Activated naive CD4-positive, alpha-beta T cell treated with anti-CD3 and anti-CD28 coated beads for 36 hours (primary cell): ENCODE results near the gene GMCL1. TPM values are rescaled to one million over a fixed set of nuclear protein-coding genes. Genes with fewer than 3 reads are reported as not detected.
A peak's percentile ranks its signal among the peaks of the same experiment; 100 is the strongest.

Source experiments
- CTCF ChIA-PET: fragments of 350-600 bp; sonication (Branson Sonifier 250); formaldehyde crosslinking; loops from one replicate; lab custom pipeline; 2021; ENCODE audit warnings: antibody characterized with exemption; lab: Charles Lee
- DNase-seq: peaks from one replicate; pipeline ENCODE4 v3.0.0-alpha.2; 2020
- H3K27ac Mint-ChIP-seq: one replicate; pipeline ENCODE4 v1.8.0; 2021; ENCODE audit warnings: mild to moderate bottlenecking, mixed read lengths
- H3K27me3 Mint-ChIP-seq: one replicate; pipeline ENCODE4 v1.8.0; 2021; ENCODE audit warnings: low read depth, mixed read lengths
- H3K36me3 Mint-ChIP-seq: one replicate; pipeline ENCODE4 v1.8.0; 2021; ENCODE audit warnings: low read depth, mixed read lengths
- H3K4me1 Mint-ChIP-seq: one replicate; pipeline ENCODE4 v1.8.0; 2021; ENCODE audit warnings: low read depth, mixed read lengths
- H3K4me3 Mint-ChIP-seq: one replicate; pipeline ENCODE4 v1.8.0; 2021; ENCODE audit warnings: mild to moderate bottlenecking, moderate library complexity, mixed read lengths
- H3K9me3 Mint-ChIP-seq: one replicate; pipeline ENCODE4 v1.8.0; 2021; ENCODE audit warnings: mixed read lengths
- intact Hi-C: fragments of 100-400 bp; cut with micrococcal nuclease; formaldehyde crosslinking; loops from one replicate; pipeline ENCODE4 v1.15.1; 2023
- total RNA-seq, 2 experiments: library from RNA; stranded (reverse); gene quantifications; one replicate each; pipeline ENCODE4 v1.2.3, GENCODE V29; 2021

Gene GMCL1, protein sequence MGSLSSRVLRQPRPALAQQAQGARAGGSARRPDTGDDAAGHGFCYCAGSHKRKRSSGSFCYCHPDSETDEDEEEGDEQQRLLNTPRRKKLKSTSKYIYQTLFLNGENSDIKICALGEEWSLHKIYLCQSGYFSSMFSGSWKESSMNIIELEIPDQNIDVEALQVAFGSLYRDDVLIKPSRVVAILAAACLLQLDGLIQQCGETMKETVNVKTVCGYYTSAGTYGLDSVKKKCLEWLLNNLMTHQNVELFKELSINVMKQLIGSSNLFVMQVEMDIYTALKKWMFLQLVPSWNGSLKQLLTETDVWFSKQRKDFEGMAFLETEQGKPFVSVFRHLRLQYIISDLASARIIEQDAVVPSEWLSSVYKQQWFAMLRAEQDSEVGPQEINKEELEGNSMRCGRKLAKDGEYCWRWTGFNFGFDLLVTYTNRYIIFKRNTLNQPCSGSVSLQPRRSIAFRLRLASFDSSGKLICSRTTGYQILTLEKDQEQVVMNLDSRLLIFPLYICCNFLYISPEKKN
- 10 to 100 TPM; 15.9 to 19.4 TPM for total RNA-seq

DNA sequence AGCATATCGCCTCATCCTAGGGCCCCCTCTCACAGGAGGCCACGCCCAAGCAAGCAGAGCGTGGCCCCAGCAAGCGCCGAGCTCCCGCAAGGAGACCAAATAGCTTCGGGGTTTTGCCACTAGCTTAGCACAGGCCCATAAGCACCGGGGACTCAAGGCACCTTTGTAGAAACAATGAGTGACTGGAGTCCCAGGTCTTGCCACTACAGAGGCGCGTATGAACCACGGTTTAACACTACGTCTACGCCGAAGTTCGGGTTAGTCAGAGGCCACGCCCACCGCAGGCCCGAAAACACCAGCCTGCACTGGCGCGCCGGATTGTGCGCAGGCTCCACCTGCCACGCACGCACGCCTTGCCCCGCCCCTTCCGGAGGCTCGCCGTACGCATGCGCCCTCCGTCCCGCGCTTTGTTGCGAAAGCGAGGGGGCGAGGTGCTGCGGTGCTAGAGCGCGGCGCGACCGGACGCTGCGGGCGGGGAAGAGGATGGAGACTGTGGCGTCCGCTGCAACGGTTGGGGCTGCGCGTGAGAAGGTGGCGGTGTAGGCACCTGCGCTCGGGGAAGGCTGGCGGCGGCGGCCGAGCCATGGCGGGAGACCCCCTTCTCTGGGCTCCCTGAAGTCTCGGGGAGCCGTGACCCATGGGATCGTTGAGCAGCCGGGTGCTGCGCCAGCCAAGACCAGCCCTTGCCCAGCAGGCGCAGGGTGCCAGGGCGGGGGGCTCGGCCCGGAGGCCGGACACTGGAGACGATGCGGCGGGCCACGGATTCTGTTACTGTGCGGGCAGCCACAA lies at the start of gene GMCL1:
TSS of gene GMCL1 (plus strand) at position 405 of the 789 bp plus-strand sequence. CDS start at position 638, 233 bp downstream.
- intact Hi-C loops: loop anchor here (1.0 to 5.0 kb wide), 15 partner anchors 12 to 464 kb away; partner anchors contain the start of genes ANXA4, GFPT1, NFU1 and PCBP1
- peak within 1 kb of the TSS; percentile 88 for H3K27ac Mint-ChIP-seq
- peak within 1 kb of the TSS; percentile 94 for H3K4me3 Mint-ChIP-seq
- H3K9me3 Mint-ChIP-seq: no peaks in the 10 kb centered on the region
- H3K36me3 Mint-ChIP-seq: peaks cover 13% of the 10 kb centered on the region
- H3K27me3 Mint-ChIP-seq: no peaks in the 10 kb centered on the region
- CTCF ChIA-PET: interaction anchor here (3.1 to 3.3 kb wide), 2 partner anchors 12 to 104 kb away, joined by 19 to 20 read pairs; no protein-coding TSS in a partner anchor
- peak; percentile 99 for DNase-seq
- peaks cover 51% of the 10 kb centered on the region for H3K4me1 Mint-ChIP-seq

DNA sequence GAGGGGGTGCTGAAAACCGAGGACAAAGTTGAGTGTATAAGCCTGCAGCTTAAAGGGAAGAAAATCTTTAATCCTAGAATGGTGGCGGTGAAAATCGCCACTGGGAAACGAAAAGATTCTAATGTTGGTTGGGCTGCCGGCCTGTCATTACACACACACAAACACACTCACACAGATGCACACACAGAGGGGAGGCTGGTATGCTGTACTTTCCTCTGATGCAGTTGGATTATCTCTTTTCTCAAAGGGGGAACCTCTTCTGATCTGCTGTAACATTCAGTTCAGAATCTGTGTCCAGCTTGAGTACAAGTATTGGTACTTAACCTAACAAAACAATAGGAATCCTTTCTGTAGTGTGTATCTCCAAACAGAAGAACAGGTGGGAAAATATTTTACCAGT lies 48.5 kb upstream of the GMCL1 start:
- no peak for DNase-seq
- H3K27me3 Mint-ChIP-seq: no peaks in the 10 kb centered on the region
- H3K27ac Mint-ChIP-seq: no peak overlapping the region
- H3K36me3 Mint-ChIP-seq: no peaks in the 10 kb centered on the region
- peaks cover 8% of the 10 kb centered on the region for H3K4me1 Mint-ChIP-seq
- intact Hi-C loops: no loop called here
- H3K4me3 Mint-ChIP-seq: no peak overlapping the region
- CTCF ChIA-PET: interaction anchor here (0.7 kb wide), 1 partner anchor 56 kb away, joined by 3 read pairs; no protein-coding TSS in a partner anchor
- peaks cover 5% of the 10 kb centered on the region for H3K9me3 Mint-ChIP-seq

DNA sequence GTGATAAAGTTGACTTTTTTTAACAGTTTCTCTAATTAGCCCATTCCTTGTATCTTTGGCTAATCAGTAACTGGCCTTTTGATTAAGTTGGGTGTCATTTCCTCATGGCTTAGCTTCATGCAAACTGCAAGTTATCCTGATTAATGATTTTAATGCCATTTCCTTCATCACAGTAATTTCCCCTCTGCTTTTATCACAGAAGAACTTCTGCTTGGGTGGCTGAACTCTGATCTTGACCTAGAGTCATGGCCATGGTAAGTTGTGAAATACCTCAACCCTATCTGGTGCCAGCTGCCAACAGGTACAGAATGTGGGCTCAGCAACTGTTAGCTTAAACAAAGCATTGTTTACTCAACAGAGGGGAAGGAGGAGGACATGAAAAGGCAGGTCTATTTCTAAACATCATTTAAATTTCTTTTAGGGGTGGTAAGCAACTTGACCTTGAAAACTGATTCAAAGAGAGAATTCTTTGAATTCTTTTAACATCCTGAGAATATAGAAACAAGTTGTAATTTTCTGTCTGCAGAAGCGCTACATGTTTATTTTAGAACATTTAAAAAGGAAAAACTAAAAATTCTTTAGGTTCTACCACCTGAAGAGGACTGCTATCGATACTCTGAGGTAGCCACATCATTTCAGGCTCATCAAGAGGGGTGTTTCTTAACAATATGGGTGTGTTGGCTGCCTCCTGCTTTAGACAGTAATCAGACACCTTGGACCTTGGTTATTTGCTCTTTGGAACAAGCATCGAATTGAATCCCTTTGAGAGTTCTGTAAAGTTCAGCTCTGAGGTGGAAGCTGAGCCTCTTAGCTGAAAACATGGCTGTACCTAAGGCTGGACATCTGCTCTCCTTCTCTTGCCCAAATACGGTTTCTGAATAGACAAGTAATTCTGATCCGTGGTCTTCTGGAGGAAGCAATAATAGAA lies 47.9 kb upstream of the GMCL1 start:
- peaks cover 3% of the 10 kb centered on the region for H3K36me3 Mint-ChIP-seq
- CTCF ChIA-PET: interaction anchor here (0.7 kb wide), 1 partner anchor 57 kb away, joined by 3 read pairs; no protein-coding TSS in a partner anchor
- intact Hi-C loops: no loop called here
- H3K4me3 Mint-ChIP-seq: no peak overlapping the region
- no peaks in the 10 kb centered on the region for H3K9me3 Mint-ChIP-seq
- no peak for DNase-seq
- H3K27ac Mint-ChIP-seq: no peak overlapping the region
- H3K4me1 Mint-ChIP-seq: peaks cover 5% of the 10 kb centered on the region
- H3K27me3 Mint-ChIP-seq: no peaks in the 10 kb centered on the region

DNA sequence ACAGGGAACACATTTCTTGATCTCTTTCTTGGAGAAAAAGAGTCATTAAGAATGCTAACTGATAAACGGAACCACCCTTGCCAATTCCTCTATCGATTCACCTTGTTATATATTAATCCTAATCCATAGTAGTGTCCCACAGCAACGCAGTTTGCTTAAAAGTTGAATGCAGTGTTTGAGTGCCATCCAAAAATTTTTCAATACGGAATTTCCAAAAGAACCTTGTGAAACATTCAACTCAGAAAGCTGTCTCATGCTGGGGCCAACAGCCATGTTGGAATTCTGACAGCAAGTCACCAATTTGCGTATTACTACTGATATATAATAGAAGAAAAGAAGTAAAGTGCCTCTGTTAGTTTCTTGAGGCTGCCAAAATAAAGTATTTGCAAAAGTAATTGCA lies 45.2 kb upstream of the GMCL1 start:
- DNase-seq: no peak
- no peaks in the 10 kb centered on the region for H3K9me3 Mint-ChIP-seq
- intact Hi-C loops: no loop called here
- peaks cover 3% of the 10 kb centered on the region for H3K4me1 Mint-ChIP-seq
- H3K4me3 Mint-ChIP-seq: no peak overlapping the region
- H3K27ac Mint-ChIP-seq: no peak overlapping the region
- CTCF ChIA-PET: interaction anchor here (1.4 kb wide), 1 partner anchor 59 kb away, joined by 3 read pairs; no protein-coding TSS in a partner anchor
- H3K36me3 Mint-ChIP-seq: peaks cover 3% of the 10 kb centered on the region
- H3K27me3 Mint-ChIP-seq: no peaks in the 10 kb centered on the region

DNA sequence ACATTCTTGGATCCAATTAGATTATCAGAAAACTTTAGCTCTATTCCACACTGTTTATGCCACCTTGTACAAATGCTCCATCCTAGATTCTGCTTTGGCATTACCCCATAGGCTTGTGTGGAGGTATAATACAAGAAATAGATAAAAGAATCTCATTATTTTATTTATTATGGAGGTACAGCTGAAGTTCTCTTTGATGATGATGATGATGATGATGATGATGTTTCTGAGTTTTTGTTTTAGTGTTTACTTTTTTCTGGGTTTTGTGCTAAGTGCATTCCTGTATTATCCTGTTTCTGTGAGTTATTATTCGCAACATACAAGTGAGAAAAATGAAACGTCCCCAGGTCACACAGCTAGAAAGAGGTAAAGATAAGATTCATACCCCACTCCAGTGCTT lies 44.1 kb upstream of the GMCL1 start:
- DNase-seq: no peak
- H3K4me1 Mint-ChIP-seq: peaks cover 8% of the 10 kb centered on the region
- H3K4me3 Mint-ChIP-seq: no peak overlapping the region
- H3K36me3 Mint-ChIP-seq: peaks cover 3% of the 10 kb centered on the region
- no peaks in the 10 kb centered on the region for H3K9me3 Mint-ChIP-seq
- CTCF ChIA-PET: interaction anchor here (0.9 to 1.4 kb wide), 4 partner anchors 8 to 61 kb away, joined by 3 to 5 read pairs (median 4); no protein-coding TSS in a partner anchor
- H3K27ac Mint-ChIP-seq: no peak overlapping the region
- H3K27me3 Mint-ChIP-seq: no peaks in the 10 kb centered on the region
- intact Hi-C loops: no loop called here

DNA sequence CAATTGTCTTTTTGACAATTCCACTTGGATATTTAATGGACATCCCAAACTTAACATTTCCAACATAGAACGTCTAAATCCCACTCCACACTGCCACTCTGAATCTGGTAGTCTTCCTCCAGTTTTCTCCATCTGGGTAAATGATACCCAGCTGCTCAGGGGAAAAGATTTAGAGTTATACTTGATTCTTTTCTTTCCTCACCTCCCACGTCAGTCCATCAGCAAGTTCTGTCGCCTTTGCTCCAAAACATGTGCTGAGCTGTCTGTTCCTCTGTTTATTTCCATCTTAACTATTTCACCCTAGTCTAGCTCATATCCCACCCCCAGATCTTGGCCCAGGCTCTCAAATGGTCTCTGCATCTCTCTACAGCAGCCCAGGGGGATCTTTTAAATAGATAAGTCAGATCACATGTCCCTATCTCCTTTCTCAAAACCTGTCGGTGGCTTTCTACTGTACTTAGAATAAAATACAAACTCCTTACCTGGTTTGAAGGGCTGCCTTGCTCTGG lies 43.4 kb upstream of the GMCL1 start:
- no peak for DNase-seq
- intact Hi-C loops: no loop called here
- CTCF ChIA-PET: interaction anchor here (1.1 kb wide), 1 partner anchor 61 kb away, joined by 5 read pairs; no protein-coding TSS in a partner anchor
- Mint-ChIP-seq H3K4me1 (peaks cover 8% of the 10 kb centered on the region), H3K27ac (no peak overlapping the region), H3K9me3 (no peaks in the 10 kb centered on the region), H3K27me3 (no peaks in the 10 kb centered on the region), H3K4me3 (no peak overlapping the region), H3K36me3 (peaks cover 3% of the 10 kb centered on the region)

DNA sequence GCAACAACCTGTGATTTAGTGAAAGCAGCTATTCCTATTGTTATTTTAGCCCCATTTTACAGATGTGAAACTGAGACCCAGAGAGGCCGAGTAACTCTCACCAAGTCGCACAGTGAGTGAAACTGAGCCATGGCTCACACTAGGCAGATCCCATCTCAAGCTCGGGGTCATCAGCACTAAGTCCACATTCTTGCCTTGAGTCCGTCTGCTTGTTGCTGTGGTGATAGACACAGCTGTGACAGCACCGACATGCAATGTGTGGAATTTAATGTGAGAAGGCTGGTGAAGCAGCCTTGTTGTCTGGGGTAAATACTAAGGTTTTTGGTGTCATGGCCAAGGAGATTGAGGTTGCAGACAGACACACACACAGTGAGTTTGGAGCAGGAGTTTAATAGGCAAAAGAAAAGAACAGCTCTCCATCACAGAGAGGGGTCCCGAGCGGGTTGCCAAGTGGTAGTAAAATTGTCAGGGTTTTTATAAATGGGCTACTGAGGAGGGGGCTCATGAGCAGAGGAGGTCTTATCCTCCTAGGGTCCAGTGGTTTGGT lies 40.2 kb upstream of the GMCL1 start:
- H3K36me3 Mint-ChIP-seq: peaks cover 3% of the 10 kb centered on the region
- H3K27ac Mint-ChIP-seq: no peak overlapping the region
- intact Hi-C loops: no loop called here
- H3K9me3 Mint-ChIP-seq: no peaks in the 10 kb centered on the region
- peaks cover 8% of the 10 kb centered on the region for H3K4me1 Mint-ChIP-seq
- H3K27me3 Mint-ChIP-seq: no peaks in the 10 kb centered on the region
- H3K4me3 Mint-ChIP-seq: no peak overlapping the region
- DNase-seq: no peak
- CTCF ChIA-PET: interaction anchor here (1.2 to 1.8 kb wide), 2 partner anchors 27 to 64 kb away, joined by 3 to 6 read pairs; no protein-coding TSS in a partner anchor

DNA sequence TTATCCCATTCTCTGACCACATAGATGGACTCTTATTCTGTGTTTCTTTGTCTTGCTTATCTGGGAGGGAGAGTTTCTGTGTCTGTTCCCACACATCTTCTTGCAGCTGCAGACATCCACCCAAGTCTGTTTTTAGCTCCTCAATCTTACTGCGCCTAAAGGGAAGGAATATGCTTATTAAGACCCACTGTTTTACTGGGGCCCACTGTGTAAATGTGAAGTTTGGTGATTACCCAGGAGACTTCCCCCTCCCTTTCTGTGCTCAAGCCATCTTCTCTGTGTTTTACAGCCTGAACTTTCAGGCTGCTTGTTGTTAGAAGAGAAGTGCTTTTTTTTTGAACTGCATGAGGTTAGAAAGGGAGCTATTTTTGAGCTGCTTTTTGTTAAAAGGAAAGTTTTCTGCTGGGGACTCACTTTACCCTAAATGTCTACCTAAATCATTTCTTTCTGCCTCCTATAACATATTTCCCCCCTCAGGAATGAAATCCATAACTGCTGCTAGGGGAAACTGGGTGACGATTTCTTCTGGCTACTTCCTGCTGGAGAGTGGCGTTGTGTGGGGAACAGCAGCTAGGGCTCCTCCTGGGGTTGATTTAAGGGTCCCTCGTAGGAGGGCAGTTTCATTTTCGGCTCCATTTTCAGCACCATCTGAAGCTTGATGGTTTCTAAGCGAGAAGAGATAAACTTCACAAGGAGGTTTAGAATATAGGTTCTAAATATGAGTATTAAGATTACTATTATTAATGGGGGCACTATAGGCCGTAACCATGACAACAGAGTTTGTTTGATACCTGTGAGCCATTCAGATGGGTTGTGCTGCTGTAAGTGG lies 39.5 kb upstream of the GMCL1 start:
- H3K27me3 Mint-ChIP-seq: no peaks in the 10 kb centered on the region
- H3K4me1 Mint-ChIP-seq: peaks cover 8% of the 10 kb centered on the region
- no peaks in the 10 kb centered on the region for H3K9me3 Mint-ChIP-seq
- peaks cover 3% of the 10 kb centered on the region for H3K36me3 Mint-ChIP-seq
- CTCF ChIA-PET: interaction anchor here (1.2 kb wide), 1 partner anchor 27 kb away, joined by 3 read pairs; no protein-coding TSS in a partner anchor
- H3K4me3 Mint-ChIP-seq: no peak overlapping the region
- DNase-seq: no peak
- no peak overlapping the region for H3K27ac Mint-ChIP-seq
- intact Hi-C loops: no loop called here

DNA sequence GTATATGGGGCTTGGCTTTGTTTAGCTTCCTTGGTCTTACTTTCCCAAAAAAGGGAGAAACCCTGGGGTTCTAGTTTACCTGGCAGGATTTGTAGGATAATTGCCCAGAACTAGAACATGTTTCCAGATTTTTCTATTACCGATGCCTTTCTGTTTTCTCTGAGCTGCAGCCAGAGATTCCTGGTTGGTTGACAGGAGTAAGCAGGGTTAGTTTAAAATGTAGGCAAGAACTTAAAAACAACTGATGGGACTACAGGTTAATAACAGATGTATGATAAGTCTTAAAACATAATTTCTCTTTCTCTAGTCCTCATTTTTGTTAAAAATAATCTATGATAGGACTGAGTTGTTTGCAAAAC lies 38.9 kb upstream of the GMCL1 start:
- H3K36me3 Mint-ChIP-seq: peaks cover 3% of the 10 kb centered on the region
- CTCF ChIA-PET: no interaction called here
- no peak for DNase-seq
- no peak overlapping the region for H3K4me3 Mint-ChIP-seq
- no peaks in the 10 kb centered on the region for H3K9me3 Mint-ChIP-seq
- H3K4me1 Mint-ChIP-seq: peaks cover 8% of the 10 kb centered on the region
- no peaks in the 10 kb centered on the region for H3K27me3 Mint-ChIP-seq
- intact Hi-C loops: no loop called here
- H3K27ac Mint-ChIP-seq: no peak overlapping the region

DNA sequence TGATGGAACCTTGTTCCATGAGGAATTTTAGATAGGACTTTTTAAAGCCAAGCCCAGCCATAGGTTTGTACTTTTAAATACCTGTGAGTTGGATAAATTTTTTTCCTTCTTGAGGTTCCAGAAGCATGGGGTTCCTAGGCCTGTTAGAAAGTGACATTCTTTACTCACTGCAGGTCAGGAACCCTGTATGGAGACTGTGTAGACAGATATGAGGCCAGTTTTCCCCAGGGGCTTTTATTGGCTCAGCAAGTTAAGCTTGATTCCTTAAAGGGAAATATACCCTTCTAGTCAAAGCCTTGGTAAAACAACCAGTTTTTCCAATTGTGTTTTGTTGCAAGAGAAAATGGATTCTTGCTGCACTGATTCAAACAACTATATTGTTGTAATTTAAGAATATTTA lies 38.4 kb upstream of the GMCL1 start:
- Mint-ChIP-seq H3K36me3 (peaks cover 2% of the 10 kb centered on the region), H3K9me3 (no peaks in the 10 kb centered on the region), H3K4me1 (peaks cover 8% of the 10 kb centered on the region), H3K4me3 (no peak overlapping the region), H3K27ac (no peak overlapping the region), H3K27me3 (no peaks in the 10 kb centered on the region)
- intact Hi-C loops: no loop called here
- no peak for DNase-seq
- CTCF ChIA-PET: no interaction called here
